GM18526 (cell line): Measurements from ENCODE around the gene ST6GALNAC1.

Experiments used
- POLR2A ChIP-seq: IDR thresholded peaks from 3 replicates; pipeline ENCODE4 v1.6.1; 2011; ENCODE audit not compliant: insufficient read length; ENCODE audit errors: extremely low read depth

The ST6GALNAC1 gene

DNA sequence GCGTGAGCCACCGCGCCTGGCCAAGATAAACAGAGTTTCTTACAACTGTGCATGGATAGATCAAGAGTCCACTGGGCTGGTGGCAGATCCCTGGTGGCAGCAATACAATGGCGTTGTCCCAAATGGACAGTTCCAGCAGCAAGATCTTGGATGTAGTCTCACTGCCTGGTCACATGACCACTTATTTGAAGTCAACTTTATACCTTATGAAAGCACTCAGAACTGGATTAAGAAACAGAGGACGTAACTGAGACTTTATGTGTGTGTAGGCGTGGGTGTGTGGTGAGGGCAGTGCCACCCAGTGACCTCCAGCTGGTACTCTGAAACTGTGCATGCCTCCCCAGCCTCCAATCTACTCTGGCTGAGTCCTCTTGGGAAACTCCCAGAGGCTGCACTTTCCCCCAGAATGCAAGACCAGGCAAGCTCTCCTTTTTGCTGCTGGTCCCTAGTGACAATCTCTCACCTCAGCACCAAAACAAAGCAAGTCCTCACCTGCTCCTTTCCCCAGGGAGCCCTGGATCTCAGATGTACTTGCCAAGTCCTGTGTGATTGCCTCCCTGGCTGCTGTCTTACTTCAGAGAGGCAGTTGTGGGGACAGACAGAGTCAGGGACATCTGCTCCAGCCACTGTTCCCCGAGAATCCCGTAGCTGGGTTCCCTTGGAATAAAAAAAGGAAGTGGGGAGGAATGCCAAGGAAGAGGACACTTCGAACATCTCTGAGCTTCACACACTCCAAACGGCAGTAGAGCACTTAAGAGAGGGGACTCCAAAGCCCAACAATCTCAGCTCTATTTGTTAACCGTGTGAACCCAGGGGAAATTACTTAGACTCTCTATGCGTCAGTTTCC is 46.2 kb downstream of the ST6GALNAC1 start:
- TF ChIP-seq POLR2A, result no peak

DNA sequence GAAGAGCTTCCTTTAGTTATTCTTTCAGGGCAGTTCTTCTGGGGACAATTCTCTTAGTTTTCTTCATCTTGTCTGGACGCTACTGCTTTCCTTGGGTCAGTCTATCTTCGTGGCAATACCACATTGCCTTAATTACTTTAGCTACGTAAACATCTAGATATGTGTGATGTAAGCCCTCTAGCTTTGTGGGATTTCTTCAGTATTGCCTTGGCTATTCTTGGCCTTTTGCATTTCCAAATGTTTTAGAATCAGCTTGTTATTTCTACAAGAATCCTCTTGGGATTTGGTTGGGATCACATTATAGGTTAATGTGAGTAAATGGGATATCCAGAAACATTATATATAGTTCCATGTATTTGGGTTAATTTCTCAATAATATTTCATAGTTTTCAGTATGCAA is 48.9 kb downstream of the ST6GALNAC1 start:
- TF ChIP-seq POLR2A, result no peak

DNA sequence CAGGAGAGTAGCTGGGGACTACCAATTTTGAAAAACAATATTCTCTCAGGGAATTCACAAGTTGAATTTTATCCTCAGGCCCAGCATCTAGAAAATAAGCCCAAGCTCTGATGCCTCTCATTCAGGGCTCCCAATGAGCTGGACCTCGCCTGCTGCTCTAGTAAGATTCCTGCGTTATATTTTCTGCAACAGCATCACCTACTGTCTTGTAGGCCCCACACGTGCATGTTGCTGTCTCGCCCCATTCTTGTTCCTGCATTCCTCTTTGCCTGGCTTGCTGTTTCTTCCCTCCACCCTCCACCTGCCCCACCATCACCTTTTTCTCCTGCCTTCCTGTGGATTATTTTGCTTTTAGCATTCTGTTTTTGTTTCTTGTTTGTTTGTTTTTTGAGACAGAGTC is 49.6 kb downstream of the ST6GALNAC1 start:
- TF ChIP-seq POLR2A, result no peak

DNA sequence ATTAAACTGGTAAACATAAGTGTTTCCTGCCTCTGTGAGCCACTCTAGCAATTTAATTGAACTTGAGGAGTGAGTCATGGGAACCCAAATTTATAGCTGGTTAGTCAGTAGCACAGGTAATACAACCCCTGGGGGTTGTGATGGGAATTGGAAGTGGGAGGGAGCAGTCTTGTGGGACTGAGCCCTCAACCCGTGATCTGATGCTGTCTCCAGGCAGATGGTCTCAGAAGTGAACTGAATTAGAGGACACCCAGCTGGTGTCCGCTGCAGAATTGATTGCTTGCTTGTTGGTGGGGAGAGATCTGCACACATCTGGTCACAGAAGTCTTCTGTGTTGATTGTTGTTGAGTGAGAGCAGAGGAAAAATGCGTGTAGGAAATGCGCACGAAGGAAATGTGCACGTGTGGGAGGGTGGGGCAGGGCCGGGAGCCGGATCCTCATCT is 50.2 kb downstream of the ST6GALNAC1 start:
- TF ChIP-seq POLR2A, result no peak

DNA sequence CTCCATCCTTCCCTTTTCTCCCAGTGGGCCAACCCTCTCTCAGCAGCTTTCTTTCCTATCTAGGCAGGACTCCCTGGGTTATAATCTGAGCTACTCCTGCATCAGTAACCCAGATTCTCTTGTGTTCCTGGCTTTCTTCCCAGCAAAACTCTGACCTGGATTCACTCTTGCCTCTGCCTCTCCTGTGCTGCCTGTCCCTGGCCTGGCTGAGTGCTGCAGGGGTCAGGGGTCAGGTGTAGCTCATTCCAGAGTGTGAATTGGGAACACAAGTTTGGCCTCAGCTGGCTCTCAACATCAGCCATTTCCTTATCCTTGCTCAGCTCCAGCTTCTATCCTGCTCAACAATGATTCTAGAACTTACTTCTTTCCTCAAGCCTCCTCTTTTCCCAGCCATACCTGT is 55.4 kb downstream of the ST6GALNAC1 start:
- TF ChIP-seq POLR2A, result no peak

DNA sequence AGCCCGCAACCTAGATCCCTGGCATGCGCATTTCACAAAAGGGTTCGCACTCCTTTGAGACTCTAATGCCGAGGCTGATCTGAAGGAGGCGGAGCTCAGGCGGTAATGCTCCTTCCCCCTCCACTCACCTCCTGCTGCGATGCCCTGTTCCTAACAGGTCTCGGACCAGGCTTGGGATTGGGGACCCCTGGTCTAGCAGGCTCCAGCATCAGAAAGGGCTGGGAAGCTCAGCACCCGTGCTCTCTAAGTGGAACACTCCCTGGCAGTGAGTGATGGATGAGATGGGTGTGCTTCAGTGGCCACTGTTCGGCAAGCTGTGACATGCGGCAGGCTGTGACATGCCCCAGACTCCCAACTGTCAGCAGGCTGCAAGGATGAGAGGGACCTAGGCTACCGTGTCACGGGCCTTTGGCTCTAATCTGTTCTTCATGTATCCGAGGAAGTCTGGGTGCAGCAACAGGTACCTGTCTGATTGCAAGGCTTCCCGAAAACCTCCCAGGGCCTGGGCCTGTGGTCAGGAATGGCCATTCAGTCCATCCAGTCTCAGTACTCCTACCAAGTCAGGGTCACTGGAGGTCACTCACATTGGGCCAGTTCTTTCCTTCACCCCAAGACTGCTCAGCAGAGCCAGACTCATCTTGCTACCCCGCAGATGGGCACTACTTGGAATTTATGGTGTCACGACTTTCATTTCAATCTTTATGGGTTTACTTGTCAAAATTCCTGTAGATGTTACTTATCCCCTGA is 56.6 kb downstream of the ST6GALNAC1 start:
- no peak for TF ChIP-seq POLR2A

DNA sequence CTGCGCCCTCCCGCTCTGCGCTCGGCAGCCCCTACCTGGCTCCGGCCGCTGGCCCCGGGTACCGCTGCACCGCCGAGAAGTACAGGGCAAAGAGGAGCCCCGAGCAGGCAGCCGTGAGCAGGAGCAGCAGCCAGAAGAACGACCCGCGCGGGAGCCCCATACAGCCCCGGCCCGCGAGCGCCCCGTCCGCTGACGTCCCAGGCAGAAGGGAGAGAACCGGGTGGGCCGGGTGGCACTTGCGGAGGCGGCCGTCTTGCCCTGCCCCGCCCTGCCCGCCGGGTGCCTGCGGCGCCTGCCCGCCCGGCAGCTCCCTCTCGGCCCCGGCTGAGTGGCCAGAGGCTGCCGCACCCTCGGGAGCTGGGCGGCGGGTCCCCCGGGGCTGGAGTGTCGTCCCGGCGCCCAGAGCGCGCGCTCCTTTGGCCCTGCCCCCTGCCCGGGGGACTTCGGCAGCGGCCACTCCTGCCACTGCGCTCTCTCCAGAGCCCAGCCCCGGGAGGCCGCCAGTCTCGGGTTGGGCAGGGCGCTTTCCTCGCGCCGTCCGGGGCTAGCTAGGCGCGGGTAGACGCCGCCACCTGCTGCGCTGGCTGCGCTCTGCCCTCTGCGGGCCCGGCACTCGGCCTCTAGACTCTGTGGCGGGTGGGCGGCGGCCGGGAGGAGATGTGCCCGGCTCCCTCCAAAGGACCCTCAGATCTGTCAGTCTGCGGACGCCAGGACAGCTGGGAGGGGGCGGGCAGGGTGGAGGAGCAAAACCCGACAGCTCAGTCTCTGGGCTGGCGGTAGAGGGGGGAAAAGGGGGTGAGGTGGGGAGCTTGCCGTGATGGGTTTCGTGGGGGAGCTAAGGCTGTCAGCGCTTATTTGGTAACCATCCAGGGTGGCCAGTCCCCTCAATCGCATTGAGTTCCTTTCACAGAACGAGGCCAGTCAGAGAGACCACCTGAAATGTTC is 57.6 kb downstream of the ST6GALNAC1 start, which contains the start of gene ST6GALNAC2:
Gene ST6GALNAC2 (minus strand): TSS at position 212 of the 945 bp plus-strand sequence. CDS start 52 bp downstream, at position 160.
- TF ChIP-seq POLR2A, result no peak

DNA sequence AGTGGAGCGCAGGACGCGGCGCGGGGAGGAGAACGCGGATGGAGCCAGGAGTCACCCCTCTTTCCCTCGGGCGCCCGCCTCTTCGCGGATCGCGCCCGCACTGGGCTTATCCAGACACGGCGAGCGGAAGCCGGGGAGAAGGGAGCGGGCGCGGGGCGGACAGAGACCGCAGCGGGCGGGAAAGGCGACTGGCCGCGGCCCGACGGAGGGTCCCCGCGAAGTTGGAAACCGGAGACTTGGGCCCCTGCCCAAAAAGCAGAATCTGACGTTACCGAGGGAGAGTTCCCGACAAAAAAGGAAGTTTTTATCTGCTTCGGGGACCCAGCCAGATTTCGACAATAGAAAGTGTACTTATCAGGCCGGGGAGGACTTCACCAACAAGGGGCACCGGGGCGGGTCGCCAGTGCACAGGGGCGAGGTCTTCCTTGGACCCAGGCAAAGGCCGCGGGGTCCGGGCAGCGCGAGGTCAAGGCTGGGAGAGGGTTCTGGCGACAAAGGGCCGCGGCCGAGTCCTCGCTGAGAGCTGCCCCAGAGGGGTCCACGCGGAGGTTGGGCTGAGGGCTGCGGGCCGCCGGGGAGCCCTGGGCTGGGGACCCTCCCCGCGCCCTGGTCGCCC is 58.4 kb downstream of the ST6GALNAC1 start:
- TF ChIP-seq POLR2A, result no peak

DNA sequence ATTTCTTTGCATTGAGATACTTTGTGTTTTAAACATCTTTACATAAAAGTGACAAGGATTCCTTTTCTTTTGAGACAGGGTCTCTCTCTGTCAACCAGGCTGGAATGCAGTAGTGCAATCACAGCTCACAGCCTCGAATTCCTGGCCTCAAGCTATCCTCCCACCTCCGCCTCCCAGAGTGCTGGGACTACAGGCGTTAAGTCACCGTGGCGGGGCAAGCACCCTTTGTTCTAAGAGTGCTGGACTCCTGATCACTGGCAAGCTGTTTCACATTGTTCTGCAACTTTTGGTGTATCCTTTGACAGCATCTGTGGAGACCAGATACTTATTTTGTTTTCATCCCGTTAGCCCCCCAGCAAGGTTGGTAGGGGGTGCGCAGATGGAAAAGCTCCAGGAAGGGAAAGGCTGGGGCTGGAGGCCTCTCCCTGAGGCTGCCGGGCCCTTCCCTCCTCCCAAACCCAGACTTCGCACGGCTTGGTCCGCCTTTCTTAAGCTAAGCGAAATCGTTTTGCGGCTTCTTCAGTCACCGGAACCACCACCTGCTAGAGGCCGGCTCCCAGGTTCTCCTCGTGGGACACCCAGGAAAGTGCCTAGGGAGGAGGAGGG is 59.0 kb downstream of the ST6GALNAC1 start:
- no peak for TF ChIP-seq POLR2A

DNA sequence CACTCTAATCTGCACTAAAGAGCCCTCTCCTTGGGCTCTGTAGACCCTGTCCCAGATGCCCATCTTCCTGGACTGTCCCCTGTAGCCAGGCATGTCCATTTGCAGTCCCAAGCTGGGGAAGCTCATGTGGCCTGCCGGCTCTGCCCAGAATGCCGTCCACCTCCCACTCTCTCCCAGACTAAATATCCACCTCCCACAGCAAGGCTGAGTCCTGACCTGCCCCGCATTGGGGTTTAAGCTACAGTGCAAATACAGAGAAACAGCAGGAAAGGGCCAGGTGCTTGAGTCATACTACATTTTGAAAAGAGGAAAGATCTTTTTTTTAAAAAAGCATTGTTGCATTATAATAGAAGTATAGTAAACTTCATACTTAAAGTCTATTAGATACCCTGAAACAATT is 60.9 kb downstream of the ST6GALNAC1 start:
- no peak for TF ChIP-seq POLR2A

DNA sequence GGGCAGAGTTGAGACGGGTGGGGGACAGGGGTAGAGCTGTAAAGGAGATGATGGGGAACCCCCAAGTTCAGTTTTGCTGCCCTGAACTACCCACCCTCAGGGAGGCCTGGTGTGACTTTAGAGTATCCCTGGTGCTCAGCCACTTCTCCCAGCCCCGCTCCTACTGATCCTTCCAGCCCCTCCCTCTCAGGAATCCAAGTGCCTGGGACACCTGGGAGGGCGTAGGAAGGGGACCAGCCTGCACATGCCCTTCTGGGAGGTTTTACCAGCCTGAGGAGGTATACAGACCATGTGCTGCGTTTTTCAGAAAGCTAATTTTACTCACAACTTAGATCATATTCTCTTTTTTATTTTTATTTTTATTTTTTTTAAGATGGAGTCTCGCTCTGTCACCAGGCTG is 62.0 kb downstream of the ST6GALNAC1 start:
- TF ChIP-seq POLR2A, result no peak

DNA sequence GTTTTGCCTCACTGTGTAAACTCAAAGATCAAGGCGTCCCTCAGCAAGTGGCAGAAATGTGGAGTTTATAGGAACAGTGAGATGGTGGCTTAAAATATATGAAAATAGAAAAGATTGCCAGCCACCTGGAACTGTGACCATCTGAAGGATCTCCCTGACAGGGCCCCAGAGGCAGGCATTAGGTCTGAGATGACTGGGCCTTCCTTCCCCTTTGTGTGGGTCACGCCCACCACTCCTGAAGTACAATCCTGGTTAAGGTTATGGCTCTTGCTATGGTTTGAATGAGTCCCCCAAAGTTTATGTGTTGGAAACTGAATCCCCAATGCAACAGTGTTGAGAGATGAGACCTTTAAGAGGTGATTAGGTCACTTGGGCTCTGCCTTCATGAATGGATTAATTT is 64.3 kb downstream of the ST6GALNAC1 start:
- TF ChIP-seq POLR2A, result no peak

DNA sequence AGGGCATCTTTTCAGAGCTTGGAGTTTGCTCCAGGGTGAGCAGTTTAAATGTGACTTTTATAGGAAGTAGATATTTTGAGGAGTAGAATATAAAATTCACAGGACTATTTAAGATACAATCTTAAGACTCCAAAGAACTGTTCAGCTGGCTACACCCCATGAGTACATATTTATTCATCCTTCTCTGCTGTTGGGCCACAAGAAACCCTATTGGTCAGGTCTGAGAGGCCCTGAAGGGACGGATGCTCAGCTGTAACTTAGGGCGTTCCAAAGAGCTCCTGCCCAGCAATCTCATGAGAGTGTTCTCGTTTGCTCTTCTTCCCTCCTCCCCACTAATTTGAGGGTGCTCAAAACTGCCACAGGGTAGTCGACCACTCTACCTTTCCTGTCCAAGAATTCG is 65.2 kb downstream of the ST6GALNAC1 start:
- no peak for TF ChIP-seq POLR2A

DNA sequence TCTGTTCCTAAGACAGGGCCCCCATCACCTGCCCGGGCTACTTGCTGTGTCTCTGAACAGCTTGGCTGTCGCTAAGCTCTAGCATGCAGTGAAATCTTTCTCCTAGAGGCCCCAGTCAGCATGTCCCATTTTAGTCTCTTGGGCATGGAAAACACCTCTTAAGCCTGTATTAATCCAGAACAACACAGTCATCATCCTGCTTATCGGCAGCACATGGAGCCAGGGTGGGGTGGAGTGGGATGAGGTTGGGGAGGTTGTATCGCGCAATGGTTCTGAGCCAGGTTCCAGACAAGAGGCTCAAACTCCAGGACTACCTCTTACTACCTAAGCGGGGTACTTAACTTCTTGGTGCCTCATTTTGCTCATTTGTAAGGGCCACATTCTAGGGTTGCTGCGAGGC is 65.7 kb downstream of the ST6GALNAC1 start:
- no peak for TF ChIP-seq POLR2A
